ENCODE data around the gene HMCN1.

HMCN1 gene

DNA sequence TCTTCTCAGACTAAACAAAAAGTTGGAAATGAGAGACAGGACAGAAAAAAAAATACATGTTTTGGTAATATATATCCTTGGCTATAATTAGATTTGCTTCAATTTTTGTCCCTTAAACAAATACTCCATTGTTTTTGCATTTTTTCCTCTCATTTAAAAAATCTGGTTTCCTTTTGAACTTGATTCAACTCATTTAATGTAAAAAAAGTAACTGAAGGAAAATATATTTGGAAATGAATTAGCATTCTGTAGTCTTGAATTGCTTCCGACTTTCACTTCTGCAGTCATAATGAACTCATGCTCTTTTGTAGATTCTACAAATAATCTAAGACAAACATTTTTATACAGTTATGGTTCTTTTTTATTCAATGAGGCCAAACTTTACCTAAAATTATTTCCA, 309.1 kb downstream of the HMCN1 start:
- H3K9ac ChIP-seq (ENCODE audit: low read length), result no peak overlapping the region
- H4K20me1 ChIP-seq (ENCODE audit: low read depth, low read length), result no peaks in the 10 kb centered on the region
- H3K4me3 ChIP-seq (ENCODE audit: insufficient read depth, low read length, poor library complexity, severe bottlenecking), result no peak overlapping the region
- no peaks in the 10 kb centered on the region for H3K79me2 ChIP-seq (ENCODE audit: insufficient read depth, low read length)
- H3K36me3 ChIP-seq (ENCODE audit: low read length), result no peaks in the 10 kb centered on the region
- TF ChIP-seq CTCF (IDR thresholded peaks at IDR 0.05; ENCODE audit: insufficient read depth, low read length, poor library complexity, severe bottlenecking), result no peak
- no peak for TF ChIP-seq EZH2phosphoT487 (conservative IDR thresholded peaks at IDR 0.05; ENCODE audit: low read length)
- no peak overlapping the region for H3K4me2 ChIP-seq (ENCODE audit: low read depth, low read length, poor library complexity, severe bottlenecking)
- no peaks in the 10 kb centered on the region for H3K27me3 ChIP-seq (ENCODE audit: low read length)
- no peak overlapping the region for H3K27ac ChIP-seq (ENCODE audit: low read depth, low read length)
- no peaks in the 10 kb centered on the region for H3K9me2 ChIP-seq (replicated peaks; ENCODE audit: insufficient read depth, low read length)
- no peaks in the 10 kb centered on the region for H3K9me3 ChIP-seq (ENCODE audit: insufficient read depth, low read length)
- H3F3A ChIP-seq (ENCODE audit: insufficient read depth), result no peaks in the 10 kb centered on the region
- H2AFZ ChIP-seq (ENCODE audit: low read depth, low read length, severe bottlenecking), result no peak overlapping the region

GRCh38 chr1:186044079-186044685, 310.0 kb downstream of the HMCN1 start:
- Histone ChIP-seq H4K20me1 (ENCODE audit: low read depth, low read length) (no peaks in the 10 kb centered on the region), H3K9ac (ENCODE audit: low read length) (no peak overlapping the region), H3K79me2 (ENCODE audit: insufficient read depth, low read length) (no peaks in the 10 kb centered on the region), H3K9me3 (ENCODE audit: insufficient read depth, low read length) (no peaks in the 10 kb centered on the region), H3K4me3 (ENCODE audit: insufficient read depth, low read length, poor library complexity, severe bottlenecking) (no peak overlapping the region), H3F3A (ENCODE audit: insufficient read depth) (no peaks in the 10 kb centered on the region), H3K27me3 (ENCODE audit: low read length) (no peaks in the 10 kb centered on the region), H3K36me3 (ENCODE audit: low read length) (no peaks in the 10 kb centered on the region), H3K9me2 (replicated peaks; ENCODE audit: insufficient read depth, low read length) (no peaks in the 10 kb centered on the region), H2AFZ (ENCODE audit: low read depth, low read length, severe bottlenecking) (no peak overlapping the region), H3K4me2 (ENCODE audit: low read depth, low read length, poor library complexity, severe bottlenecking) (no peak overlapping the region), H3K27ac (ENCODE audit: low read depth, low read length) (no peak overlapping the region)
- TF ChIP-seq CTCF (IDR thresholded peaks at IDR 0.05; ENCODE audit: insufficient read depth, low read length, poor library complexity, severe bottlenecking), result no peak
- no peak for TF ChIP-seq EZH2phosphoT487 (conservative IDR thresholded peaks at IDR 0.05; ENCODE audit: low read length)

DNA sequence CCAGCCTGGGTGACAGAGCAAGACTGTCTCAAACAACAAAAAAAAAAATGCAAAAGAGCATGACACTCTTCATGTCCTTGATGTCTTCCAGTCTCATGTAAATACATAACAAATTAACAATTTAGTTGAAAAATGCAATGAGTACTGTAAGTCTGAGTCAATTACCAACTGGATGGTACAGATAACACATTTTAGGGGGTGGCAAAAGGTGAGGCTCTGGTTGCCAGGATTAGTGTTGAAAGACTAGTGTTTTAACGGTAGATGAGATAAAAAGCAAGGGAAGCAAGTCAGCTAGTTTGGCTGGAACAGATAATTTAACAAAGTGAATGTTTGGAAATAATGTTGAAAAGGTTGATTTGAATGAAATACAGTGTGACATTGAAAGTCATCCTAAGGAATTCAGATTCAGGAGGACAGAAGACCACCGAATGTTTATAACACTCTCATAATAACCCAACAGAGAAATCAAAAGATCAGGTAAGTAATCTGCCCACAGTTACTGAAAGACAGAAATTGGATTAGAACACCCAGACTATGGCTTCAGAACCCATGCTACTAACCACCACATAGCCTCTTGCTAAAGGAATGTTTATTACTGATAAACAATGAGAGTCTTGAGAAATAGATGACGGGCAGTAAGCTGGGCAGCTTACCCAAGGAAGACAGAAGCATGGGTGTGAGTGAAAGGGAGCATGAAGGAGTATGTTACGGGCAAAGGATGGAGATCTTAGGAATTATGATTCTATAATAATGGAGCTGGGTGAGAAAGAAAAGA, 312.4 kb downstream of the HMCN1 start:
- Histone ChIP-seq H3K36me3 (ENCODE audit: low read length) (no peaks in the 10 kb centered on the region), H3K27me3 (ENCODE audit: low read length) (no peaks in the 10 kb centered on the region), H3K9me2 (replicated peaks; ENCODE audit: insufficient read depth, low read length) (no peaks in the 10 kb centered on the region), H4K20me1 (ENCODE audit: low read depth, low read length) (no peaks in the 10 kb centered on the region), H3K79me2 (ENCODE audit: insufficient read depth, low read length) (no peaks in the 10 kb centered on the region), H3F3A (ENCODE audit: insufficient read depth) (no peaks in the 10 kb centered on the region), H3K9me3 (ENCODE audit: insufficient read depth, low read length) (no peaks in the 10 kb centered on the region), H3K27ac (ENCODE audit: low read depth, low read length) (no peak overlapping the region), H2AFZ (ENCODE audit: low read depth, low read length, severe bottlenecking) (no peak overlapping the region), H3K4me3 (ENCODE audit: insufficient read depth, low read length, poor library complexity, severe bottlenecking) (no peak overlapping the region), H3K4me2 (ENCODE audit: low read depth, low read length, poor library complexity, severe bottlenecking) (no peak overlapping the region), H3K9ac (ENCODE audit: low read length) (no peak overlapping the region)
- TF ChIP-seq EZH2phosphoT487 (conservative IDR thresholded peaks at IDR 0.05; ENCODE audit: low read length) (no peak), CTCF (IDR thresholded peaks at IDR 0.05; ENCODE audit: insufficient read depth, low read length, poor library complexity, severe bottlenecking) (no peak)
